HG03460 (cell line): Measurements from ENCODE around the gene EFHD1.
"Not testable (repeated sequence)": the region's sequence is repeated elsewhere in the genome, so short reads cannot be mapped to it uniquely, and the experiment has no call there.

Experiments used
- ATAC-seq: cut with Tn5 transposase; IDR thresholded peaks from one replicate; pipeline ENCODE4 v1.9.1; 2021; ENCODE audit not compliant: unreplicated experiment

The EFHD1 gene

GRCh38 chr2:232615339-232615738 is 18.1 kb upstream of the EFHD1 start:
- no peak for ATAC-seq

GRCh38 chr2:232621186-232621585 is 12.2 kb upstream of the EFHD1 start:
- no peak for ATAC-seq

GRCh38 chr2:232622563-232622962 is 10.8 kb upstream of the EFHD1 start:
- no peak for ATAC-seq

- ATAC-seq = no peak
Measured at GRCh38 chr2:232623768-232624765, 9.3 kb upstream of the EFHD1 start.

- ATAC-seq = no peak
Measured at GRCh38 chr2:232626584-232626983, 6.8 kb upstream of the EFHD1 start.

GRCh38 chr2:232628466-232629128 is 4.8 kb upstream of the EFHD1 start:
- no peak for ATAC-seq

- no peak for ATAC-seq
Measured at GRCh38 chr2:232629129-232629475, 4.3 kb upstream of the EFHD1 start.

- ATAC-seq = no peak
Measured at GRCh38 chr2:232632229-232632903, 1.0 kb upstream of the EFHD1 start.

- ATAC-seq = no peak
Measured at GRCh38 chr2:232632904-232633412, 446 bp upstream of the EFHD1 start.

GRCh38 chr2:232634206-232635150 is 1.1 kb downstream of the EFHD1 start:
- ATAC-seq = no peak

GRCh38 chr2:232635376-232635775 is 2.0 kb downstream of the EFHD1 start:
- ATAC-seq = not testable (repeated sequence)

- no peak for ATAC-seq
Measured at GRCh38 chr2:232635820-232636219, 2.4 kb downstream of the EFHD1 start.

- ATAC-seq = no peak
Measured at GRCh38 chr2:232636788-232637420, 3.5 kb downstream of the EFHD1 start.

GRCh38 chr2:232637866-232638583 is 4.6 kb downstream of the EFHD1 start:
- ATAC-seq = no peak

- no peak for ATAC-seq
Measured at GRCh38 chr2:232641153-232641848, 7.9 kb downstream of the EFHD1 start.

- no peak for ATAC-seq
Measured at GRCh38 chr2:232643147-232643425, 9.7 kb downstream of the EFHD1 start.

GRCh38 chr2:232643813-232644347 is 10.5 kb downstream of the EFHD1 start:
- no peak for ATAC-seq

GRCh38 chr2:232645061-232645460 is 11.7 kb downstream of the EFHD1 start:
- ATAC-seq = no peak

GRCh38 chr2:232646726-232647125 is 13.3 kb downstream of the EFHD1 start:
- no peak for ATAC-seq
